GM18499 (cell line): ENCODE measurements around the gene SYT6.

Experiments used
- ATAC-seq: cut with Tn5 transposase; IDR thresholded peaks from one replicate; pipeline ENCODE4 v1.9.1; 2021; ENCODE audit warnings: moderate number of reproducible peaks; ENCODE audit not compliant: insufficient read depth, unreplicated experiment

SYT6 gene

GRCh38 chr1:114094675-114095074 is 59.0 kb downstream of the SYT6 start:
- ATAC-seq, result no peak

GRCh38 chr1:114094363-114094634 is 59.4 kb downstream of the SYT6 start:
- no peak for ATAC-seq

GRCh38 chr1:114093624-114094362 is 59.9 kb downstream of the SYT6 start:
- ATAC-seq, result no peak

- no peak for ATAC-seq
Observed at GRCh38 chr1:114092186-114093062, 61.2 kb downstream of the SYT6 start.

GRCh38 chr1:114091711-114092110 is 62.0 kb downstream of the SYT6 start:
- ATAC-seq, result no peak

- ATAC-seq, result no peak
Observed at GRCh38 chr1:114090738-114091505, 62.7 kb downstream of the SYT6 start.

GRCh38 chr1:114089502-114090138 is 64.0 kb downstream of the SYT6 start:
- ATAC-seq, result no peak

GRCh38 chr1:114088392-114089299 is 65.0 kb downstream of the SYT6 start:
- ATAC-seq, result no peak

- no peak for ATAC-seq
Observed at GRCh38 chr1:114087495-114087894, 66.2 kb downstream of the SYT6 start.

GRCh38 chr1:114086601-114087368 is 66.9 kb downstream of the SYT6 start:
- ATAC-seq, result no peak

GRCh38 chr1:114082867-114083585 is 70.6 kb downstream of the SYT6 start:
- ATAC-seq, result no peak

GRCh38 chr1:114082304-114082630 is 71.4 kb downstream of the SYT6 start:
- no peak for ATAC-seq

GRCh38 chr1:114081437-114082303 is 72.0 kb downstream of the SYT6 start:
- no peak for ATAC-seq

GRCh38 chr1:114080511-114081436 is 72.9 kb downstream of the SYT6 start:
- ATAC-seq, result no peak

- no peak for ATAC-seq
Observed at GRCh38 chr1:114079596-114080190, 74.0 kb downstream of the SYT6 start.

- no peak for ATAC-seq
Observed at GRCh38 chr1:114078116-114078515, 75.6 kb downstream of the SYT6 start.
